Stimulated activated CD4-positive, alpha-beta T cell treated with anti-CD3 and anti-CD28 coated beads, Interleukin-15, amount 100 ng/mL, for 24 hours (primary cell): ENCODE data around the gene MEGF11.

ENCODE experiments used
- DNase-seq: peaks from one replicate; pipeline ENCODE4 v3.0.0-alpha.2; 2020

Gene MEGF11

DNA sequence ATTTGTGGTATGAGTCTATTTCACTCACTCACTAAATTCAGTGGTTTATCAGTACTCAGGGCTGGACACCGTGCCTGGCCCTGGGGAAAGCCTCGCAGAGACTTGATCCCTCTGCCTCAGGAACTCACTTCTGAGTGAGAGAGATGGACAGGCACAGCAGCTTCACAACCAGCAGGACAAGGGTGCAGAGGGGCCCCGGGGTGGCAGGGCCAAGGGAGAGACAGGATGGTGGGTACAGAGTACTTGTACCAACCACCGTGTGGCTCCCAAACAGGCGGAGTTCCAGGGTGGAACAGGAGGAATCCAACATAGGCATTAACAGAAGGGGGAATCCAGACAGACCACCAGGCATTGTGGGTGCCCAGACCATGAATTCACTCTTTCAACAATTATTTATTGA lies 143.7 kb downstream of the MEGF11 start:
- DNase-seq, result no peak

DNA sequence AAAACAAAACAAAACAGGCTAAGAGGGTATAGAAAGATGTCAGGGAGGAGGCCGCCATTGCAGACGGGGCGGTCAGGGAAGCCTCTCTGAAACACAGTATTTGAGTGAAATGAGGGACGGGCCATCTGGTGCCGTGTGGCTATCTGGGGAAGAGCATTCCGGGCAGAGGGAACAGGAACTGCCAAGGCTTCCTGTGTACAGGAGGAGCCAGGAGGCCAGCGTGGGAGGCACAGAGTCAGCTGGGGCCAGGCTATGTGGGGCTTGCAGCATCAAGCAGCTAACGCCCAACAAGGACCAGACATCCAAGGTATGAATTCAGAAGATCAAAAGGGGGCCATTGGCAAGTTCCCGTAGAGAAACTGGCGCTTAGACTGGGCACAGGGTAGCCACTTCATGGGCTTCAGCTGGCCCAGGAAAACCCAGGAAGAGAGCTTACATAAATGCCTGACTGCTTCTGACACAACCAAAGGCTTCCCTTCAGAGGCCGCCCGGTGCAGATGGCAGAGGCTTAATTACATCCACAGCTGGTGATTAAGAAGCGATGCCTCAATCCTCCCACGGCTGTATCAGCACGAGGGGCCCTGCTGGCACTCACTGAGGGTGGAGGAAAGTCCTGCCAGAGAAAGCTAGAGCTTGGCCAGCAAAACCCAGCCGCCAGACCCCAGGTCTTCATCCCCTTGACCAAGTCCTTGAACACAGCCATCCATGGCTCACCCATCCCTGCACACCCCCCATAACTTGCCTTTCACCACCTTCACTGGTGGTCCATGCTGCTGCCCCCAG lies 144.9 kb downstream of the MEGF11 start:
- no peak for DNase-seq

DNA sequence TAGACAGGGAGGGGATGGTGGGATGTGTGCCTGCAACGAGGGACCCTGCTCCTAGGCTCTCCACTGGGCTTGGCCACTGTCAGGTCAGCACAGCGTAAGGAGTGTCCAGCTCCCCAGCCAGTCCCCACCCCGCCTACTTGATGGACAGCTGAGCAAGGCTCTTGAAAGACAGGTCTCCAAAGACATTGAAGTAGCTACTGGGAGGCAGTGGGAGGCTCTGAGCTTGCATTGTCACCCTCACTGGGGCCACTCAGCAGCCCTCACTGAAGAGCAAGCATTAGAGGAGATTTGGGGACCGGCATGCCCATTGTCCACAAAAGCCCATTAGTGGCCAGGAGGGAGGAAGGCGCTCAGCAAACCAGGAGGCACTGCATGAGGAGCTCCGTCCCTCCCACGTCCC lies 146.5 kb downstream of the MEGF11 start:
- no peak for DNase-seq

DNA sequence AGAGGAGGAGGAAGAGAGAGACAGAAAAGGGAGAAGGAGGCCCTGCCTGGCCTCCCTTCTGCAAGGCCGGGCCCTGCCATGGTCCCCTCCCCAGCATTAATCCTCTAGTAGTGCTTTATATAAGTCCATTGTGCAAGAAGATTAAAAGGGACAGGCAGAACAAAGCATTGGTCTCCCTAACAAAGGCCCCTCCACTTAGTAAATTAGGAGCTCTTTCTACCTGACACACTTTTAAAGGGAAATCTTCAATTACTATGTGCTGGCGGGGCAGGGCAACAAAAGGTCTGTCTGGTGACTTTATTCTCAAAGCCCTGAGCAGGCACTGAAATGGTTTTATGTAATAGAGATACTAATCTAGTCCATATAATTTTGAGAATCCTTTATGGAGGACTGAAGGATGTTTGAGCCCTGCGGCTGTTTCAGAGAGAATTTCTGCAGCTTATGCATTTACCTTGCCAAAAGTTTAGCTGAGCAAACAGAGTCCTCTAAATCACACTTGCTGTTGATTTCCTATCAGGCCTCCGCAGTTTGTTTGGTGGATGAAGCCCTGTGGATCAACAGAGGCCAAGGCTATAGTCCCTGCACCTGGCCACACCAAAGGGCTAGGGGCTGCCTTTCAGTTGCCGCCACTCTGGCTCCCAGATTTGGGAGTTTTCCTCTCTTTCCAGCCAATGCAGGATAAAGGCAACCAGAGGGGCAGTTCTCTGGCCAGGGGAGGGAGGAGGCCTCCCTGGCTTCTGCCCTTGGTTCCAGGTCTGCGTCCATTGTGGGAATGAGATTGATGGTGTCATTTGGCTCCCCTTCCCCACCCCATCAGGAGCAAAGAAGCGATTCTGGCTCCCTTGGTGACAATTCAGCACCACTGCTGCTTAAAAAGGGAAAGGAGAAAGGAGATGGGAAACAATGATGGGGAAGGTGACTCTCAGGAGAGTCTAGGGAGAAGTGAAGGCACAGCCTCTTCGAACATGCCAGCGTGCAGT lies 148.0 kb downstream of the MEGF11 start:
- no peak for DNase-seq

DNA sequence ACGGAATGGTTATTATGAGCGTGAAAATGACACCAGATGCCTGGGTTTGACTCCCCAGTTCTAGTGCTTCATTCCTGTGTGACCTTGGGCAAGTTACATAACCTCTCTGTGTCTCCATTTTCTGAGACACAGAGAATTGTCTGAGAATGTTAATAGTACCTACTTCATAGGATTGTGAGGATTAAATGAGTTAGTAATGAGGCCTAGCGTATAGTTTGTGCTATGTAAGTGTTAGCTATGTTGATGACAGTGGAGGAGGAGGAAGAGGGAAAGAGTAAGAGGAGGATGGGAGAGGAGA lies 150.3 kb downstream of the MEGF11 start:
- no peak for DNase-seq

DNA sequence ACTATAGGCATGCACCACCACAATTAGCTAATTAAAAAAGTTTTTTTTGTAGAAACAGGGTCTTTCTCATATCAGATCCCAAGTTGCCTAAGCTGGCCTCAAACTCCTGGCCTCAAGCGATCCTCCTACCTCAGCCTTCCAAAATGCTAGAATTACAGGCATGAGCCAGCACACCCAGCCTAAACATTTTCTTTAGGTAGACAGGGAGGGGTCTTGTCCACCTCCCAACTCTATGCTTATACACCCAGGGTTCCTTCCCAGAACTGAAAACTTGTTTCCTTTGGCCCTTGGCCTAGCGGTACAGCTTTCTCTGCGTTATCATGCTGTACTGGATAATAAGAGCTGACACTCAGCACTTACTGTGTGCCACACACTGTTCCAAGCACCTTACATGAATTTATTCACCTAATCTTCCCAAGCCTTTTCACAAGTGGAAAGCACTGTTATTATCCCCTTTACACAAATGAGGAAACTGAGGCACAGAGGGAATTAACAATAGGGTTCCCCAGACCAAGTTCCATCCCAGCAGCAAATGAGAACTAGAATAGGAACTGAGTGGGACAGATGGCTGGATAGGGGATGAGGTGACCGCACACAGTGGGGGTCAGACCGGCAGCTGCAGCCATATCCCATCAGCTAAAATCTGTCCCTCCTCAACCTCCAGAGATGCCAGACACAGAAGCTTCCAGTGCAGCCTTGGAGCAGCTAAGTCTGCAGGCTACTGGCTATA lies 150.8 kb downstream of the MEGF11 start:
- DNase-seq, result no peak

DNA sequence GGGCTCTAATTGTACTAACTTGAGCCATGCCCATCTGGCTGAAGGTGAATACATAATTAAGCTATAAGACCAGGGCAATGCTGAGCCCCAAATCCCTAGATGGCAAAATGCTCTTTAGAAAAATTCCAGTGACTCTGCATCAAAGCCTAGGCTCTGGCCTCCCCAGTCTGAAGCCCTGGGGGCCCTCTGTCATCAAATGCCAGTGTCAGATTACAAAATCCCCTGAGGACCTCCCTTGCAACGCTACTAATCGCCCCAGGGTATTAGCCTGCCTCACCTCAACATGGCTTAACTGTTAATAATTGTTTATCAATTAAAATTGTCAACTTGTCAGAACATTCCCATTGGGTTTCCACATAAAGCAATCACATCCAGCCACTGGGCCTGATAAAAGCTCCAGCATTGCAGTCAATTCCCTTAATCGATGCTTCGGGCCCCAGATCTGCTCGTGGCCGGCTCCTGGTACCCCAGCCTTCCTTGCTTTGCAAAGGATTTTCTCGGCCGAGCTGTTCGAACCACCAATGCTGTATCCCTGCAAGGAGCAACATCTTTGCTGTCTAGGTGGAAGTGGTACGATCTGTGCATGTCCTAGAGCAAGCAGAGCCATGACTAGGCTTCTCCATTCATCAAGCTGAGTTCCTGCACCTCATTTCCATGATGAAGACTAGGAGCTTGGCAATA lies 151.7 kb downstream of the MEGF11 start:
- no peak for DNase-seq

DNA sequence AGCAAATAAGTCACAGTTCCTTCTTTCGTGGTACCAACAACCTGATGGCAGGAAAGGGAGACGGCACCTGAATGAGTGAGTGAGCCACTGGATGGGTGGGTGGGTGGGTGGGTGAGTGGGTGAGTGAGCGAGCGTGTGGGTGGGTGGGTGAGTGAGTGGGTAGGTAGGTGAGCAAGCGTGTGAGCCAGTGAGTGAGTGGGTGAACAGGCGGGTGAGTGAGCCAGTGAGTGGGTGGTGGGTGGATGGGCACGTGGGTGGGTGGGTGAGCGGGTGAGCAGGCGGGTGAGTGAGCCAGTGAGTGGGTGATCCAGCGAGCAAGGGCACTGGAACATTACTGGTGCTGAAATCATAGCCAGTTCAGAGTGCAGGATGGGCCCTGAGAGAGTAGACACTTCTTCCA lies 152.8 kb downstream of the MEGF11 start:
- DNase-seq, result no peak

DNA sequence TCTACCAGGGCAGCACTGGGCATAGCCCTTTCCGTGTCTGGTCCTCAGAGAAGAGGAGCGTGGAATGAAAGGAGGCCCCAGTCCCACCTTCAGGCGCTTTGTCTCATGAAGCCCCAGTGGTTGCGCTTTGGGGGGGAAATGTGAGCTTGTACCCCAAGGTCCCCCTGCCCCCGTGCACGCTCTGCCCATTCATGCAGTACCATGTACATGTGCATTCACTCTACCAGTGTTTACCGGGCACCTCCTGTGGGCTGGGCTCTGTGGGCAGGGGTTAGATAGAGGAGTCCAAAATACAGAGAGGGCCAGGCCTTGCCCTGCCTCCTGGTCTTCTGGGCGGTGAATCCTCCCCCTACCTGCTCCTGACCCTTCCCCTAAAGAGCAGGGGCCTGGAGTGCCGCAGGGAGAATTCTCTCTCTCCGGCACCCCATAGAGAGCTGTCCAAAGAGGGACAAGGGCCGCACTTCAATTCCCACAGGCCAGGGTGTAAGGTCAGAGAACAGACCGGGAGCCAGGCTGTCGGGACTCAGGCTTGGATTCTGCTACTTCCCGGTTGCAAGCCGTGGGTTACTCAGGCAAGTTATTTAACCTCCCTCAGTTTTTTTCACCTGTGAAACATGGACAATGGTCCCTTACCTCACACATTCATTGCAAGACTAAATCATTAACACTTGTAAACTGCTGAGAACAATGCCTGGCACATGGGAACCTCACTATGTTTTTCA lies 153.4 kb downstream of the MEGF11 start:
- DNase-seq, result no peak

DNA sequence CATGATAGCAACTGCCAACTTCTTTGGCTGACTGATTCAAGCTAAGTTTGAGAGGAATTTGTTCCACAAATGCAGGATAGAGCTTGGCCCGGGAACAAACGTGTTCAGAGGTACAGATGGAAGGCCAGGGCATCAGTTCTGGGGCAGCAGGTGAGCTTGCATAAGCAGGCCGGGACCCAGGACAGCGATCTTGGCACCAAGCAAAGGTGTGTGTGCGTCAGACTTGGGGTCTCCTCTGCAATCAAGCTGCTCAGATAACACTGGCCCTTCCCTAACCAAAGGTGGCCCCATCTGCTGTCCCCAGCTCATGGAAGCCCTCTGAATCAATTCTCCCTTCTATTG lies 155.6 kb downstream of the MEGF11 start:
- no peak for DNase-seq

DNA sequence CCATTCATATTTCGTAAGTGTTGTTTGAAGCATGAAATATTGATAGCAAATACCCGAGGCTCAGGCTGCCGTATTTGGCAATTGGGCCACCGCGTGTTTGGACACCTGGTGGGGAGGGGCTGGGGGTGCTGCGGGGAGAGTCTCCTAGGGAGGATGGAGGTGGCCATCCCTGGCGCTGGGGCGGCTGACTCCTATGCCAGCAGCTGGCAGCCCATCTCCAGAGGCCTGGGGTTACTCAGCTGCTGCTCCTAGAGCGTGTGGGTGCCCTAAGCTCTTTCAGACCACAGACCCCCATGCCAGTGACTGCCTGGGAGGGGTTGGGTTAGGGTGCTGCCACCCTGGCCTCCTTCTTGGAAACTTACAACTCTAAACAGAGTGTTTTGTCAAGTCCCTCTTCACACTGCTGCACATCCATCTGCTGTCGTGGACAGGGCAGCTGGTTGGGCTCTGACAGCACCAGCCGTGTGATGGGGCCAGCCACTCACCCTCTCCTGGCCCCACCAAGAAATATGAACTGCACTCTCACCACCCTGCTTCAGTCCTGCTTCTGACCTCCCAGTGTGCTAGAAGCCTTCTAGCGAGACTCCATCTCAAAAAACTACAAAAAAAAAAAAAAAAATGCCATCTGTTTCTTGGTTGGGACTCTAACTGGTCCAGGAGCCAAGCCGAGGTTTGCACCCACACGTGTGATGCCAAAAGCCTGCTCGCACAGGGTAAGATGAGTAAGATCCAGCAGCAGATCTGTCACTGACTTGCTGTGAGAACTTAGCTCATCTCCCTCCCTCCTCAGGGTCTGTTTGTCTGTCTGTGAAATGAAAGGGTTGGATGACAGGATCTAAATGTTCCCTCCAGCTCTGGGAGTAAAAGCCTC lies 156.2 kb downstream of the MEGF11 start:
- DNase-seq, result no peak

DNA sequence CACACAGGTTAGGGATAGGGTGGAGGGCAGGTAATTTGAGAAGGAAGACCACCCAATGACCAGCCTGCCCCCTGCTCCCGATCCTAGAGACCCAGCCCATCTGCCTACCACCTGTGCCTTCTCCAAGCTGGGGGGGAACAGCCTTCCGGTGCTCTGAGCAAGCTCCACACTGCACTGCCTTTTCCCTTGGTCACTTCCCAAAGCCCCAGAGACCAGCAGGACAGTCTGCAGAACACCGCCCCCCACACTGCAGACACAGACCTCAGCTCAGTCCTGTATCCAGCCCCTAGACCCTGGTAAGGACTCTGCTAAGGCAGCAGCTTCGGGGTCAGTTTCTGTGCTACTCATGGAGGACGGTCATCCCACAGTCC lies 156.9 kb downstream of the MEGF11 start:
- DNase-seq, result no peak

DNA sequence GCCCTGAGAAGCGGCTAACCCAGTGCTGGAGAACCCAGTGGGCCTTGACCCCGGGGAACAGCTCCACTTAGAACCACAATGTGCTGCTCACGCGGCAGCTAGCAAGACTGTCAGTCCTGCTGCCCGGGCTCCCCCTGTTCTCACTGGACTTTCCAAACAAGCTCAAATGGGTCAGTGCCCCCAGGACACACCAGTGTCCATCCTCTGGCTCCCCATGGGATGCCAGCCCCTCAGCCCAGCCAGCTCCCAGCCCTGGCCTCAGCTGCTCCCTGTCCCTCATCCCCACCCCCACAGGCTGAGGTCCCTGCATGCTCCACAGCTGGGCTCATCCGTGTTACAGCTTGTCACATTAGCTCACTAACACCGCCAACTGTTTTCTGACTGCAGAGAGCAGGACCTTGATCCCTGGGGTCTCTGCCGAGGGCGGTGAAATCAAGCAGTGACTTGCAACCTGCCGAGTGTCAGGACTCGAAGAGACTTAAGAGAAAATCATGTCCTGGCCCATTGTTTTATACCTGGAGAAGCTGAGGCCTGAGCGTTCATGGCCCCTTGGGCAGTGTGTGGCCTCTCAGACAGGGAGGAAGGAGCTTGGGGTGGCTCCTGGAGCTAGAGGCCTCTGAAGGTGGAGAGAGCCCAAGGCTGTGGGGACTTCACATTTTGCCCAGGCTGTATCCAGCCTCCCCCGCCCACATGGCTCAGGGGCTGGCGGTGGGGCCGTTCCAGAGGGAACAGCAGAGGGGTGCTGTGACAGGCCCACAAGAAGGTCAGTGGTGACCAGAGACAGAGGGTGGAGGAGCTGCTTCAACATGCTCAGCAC lies 157.5 kb downstream of the MEGF11 start:
- no peak for DNase-seq

DNA sequence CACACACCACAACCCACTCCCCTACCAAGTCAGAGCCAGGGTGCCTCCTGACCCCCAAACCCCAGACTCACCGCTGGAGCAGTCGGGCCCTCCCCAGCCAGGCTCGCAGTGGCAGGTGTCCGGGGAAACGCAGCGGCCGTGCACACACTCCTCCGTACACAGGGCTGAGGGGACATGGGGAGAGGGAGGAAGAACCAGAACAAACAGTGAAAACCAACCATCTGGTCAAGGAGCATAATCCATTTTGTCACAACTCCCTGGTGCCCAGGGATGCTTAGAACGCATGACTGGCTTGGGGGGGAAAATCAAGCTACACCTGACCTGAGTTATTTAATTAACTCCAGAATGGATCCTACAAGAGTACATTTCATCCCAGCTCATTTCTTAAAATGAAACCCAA lies 159.2 kb downstream of the MEGF11 start:
- no peak for DNase-seq

DNA sequence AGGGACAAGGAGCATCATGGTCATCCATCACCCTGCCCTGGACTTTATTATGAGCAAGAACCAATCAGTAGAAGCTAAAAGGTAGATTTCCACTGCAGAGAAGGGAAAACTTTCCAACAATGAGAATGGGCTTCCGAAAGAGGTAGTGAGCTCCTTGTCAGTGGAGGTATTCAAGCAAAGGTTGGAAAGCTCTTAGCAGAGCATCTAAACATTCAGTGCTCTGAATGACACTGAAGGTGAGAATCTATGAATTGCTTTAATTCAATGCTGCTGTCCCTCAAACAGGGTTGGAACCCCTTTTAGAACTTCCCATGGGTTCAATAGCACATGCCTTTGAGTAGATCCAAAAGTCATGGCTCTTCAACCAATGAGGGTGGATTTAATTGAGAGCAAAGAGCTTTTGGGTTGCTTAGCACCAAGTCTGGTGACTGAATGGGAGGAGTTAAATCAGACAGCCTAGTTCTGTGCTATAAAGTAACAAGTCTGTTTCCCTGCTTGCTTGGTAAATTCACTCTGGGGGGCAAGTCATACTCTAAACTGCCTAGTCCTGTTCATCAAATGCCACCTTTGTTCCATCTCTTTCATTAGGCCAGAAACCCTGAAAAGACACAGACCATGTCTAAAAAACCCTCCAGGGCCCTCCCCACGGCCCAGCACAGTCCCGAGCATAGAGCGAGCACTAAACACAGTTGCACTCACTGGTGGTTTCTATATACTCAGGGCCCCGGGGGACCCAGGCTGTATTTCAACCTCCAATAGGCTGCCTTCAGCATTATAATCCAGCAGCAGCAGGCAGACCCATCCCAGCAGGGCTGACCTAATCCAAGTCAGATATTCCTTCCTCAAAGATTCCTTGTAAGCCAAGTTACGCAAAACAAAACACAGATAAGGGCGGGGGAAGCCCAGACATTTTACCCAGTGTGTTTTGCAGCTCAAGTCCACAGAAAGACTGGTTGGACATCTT lies 161.2 kb downstream of the MEGF11 start:
- no peak for DNase-seq

DNA sequence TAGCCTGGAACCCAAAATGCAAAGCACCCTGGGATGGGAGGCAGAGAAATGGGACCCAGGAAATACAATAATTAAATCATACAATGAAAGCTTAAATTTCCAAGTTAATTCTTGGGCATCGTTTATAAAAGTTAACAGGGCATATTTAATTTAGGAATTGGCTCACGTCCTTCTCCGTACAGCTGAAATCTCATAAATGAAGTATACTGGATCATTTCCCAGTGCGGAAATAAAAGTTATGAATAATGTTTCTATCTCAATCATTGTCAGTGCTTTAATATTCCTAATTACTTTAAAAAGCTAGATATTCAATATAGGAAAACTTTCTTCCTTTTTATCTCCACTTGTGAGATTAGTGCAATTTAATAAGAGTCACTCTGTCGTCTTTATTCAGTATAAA lies 164.0 kb downstream of the MEGF11 start:
- DNase-seq, result no peak

DNA sequence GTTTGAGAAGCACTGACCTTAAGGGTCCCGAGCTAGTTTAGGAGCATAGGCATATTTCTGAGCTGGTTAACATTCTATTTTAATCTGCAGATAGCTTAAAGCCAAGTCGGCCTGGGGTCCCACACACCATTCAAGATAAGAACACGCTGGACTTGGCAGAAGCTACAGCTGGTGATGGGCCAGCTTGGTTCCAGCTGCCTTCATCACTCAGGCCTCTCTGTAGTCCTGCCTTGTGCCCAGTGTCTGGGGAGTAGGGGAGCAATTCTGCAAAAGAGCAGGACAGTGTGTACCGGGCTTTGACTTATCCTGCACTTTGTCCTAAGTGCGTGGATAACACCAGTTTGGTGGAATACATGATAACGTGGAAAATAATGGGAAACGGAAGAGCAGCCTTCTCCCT lies 164.5 kb downstream of the MEGF11 start:
- DNase-seq, result no peak

DNA sequence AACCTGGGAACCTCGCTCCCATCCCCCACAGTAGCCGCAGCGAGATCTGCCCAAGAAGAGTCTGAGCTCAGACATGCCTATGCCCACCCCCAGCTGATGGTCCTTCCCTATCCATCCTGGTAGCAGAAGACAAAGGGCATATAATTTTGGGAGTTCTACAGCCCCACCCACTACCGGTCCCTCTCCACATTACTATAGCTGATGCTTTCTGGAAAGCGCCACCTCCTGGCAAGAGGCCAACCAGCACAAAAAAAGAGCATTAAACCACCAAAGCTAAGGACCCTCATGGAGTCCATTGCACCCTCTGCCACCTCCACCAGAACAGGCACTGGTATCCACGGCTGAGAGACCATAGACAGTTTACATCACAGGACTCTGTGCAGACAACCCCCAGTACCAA lies 168.4 kb downstream of the MEGF11 start:
- peak; percentile 40 for DNase-seq

DNA sequence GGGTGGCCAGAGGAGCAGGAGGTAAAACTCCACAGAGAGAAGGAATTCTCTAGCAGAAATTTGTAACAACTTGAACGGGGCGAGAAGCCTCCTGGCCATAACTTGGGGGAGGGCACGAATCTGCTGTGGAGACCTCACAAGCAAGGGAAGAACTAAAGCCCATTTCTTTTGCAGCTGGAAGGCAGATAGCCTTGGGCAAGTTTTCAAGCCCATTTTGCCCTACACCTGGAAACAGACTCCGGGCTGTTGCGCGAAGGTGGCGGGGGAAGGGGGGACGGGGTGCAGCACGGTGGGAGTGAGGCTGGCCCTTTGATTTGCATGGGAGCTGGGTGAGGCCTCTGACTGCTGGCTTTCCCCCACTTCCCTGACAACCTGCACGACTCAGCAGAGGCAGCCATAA lies 168.8 kb downstream of the MEGF11 start:
- DNase-seq, result no peak
